Measurements from ENCODE around the gene ASB7.
A peak's percentile ranks its signal among the peaks of the same experiment; 100 is the strongest.

The ASB7 gene

DNA sequence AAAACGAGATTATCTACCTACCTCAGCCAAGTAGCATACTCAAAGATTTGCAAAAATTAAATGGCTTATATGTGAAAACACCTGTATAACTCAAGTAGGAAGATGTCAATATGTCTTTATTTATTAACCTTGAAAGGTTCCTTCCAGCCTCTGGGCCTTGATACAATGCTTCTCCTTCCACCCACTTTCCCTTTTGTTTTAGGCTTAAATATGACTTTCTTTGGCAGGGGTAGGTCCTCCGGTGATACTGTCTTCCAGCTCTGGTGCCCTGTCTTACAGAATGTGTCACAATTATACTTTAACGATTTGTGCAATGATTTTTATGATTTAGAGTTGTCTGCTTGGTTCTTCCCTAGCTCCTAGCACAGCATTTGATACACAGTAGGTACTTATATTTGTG is 4.5 kb upstream of the ASB7 start:
- DNase-seq (ENCODE audit: low spot score): no peak

DNA sequence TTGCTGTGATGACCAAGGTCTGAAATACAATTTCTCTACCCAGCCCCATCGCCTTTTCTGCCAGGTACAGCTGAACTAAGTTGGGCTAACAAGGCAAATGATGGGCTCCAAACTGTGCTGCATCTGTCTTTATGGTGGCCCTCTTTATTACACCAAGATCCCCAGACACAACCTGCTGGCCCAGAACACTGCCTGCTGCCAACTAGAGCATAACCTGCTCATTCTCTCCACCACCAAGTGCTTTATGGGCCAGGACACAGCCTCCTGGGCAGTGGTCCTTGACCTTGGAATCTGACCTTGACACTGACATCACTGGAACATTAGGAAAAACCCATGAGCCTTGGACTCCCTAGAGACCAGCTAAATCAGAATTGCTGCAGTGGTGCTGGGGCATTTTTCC is 3.7 kb upstream of the ASB7 start:
- no peak for DNase-seq (ENCODE audit: low spot score)

DNA sequence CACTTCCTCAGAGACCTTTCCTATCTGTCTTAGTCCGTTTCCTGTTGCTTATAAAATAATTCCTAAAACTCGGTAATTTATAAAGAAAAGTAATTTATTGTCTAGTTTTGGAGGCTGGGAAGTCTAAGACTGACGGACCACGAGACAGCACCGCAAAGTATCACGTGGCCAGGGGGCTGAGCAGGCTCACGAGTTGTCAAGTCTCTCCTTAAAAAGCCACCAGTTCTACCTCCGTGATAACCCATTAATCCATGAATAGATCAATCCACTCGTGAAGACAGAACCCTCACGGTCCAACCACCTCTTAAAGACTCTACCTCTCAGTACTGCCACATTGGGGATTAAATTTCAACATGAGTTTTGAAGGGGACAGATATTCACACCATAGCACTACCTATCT is 1.2 kb upstream of the ASB7 start:
- DNase-seq (ENCODE audit: low spot score): peak; percentile 46

DNA sequence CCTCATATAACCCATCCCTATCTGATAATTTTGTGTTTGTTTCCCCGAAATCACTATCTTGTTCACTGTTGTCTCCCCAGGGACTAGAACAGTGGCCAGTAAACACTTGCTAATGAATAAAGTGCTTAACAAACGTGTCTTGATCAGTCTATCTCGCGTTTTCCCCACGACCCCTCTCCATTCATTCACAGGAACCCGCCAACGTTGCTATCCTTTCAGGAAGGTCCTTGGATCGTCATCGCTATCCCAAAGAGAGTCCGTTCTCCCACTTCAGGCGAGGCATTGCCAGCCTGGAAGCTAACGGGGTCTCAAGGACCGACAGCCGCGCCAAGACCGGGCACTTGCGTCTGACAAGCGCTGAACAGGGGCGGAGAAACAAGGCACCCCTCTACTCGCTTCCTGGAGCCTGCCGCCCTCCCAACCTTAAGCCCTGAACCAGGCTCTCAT is 749 bp upstream of the ASB7 start:
- DNase-seq (ENCODE audit: low spot score): no peak

DNA sequence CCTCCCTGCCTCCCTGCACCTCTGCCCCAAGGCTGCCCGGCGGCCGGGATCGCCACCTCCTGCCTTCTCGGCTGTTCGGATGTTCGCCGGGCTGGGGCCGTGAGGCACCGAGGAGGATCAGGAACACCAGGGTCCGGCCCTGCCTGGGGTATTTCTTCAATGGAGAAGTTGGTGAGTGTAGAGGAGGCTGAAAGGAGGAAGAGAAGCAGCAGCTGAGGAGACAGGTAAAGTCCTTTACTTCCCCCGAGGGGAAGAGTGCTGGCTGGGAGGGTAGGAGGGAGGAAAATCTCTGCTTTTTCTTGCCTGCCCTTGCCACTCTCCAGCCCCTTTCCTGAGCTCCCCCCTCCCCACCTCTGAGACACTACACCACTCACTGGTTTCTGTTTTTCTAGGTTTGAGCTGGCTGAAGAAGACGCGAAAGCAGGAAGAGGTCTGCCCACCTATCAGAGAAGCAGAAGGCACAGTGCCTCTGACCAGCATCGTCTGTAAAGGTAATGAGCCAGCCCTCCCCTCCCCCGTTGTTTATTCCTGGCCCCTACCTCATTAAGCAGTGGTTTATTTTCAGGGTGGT is 519 bp downstream of the ASB7 start:
- no peak for DNase-seq (ENCODE audit: low spot score)

DNA sequence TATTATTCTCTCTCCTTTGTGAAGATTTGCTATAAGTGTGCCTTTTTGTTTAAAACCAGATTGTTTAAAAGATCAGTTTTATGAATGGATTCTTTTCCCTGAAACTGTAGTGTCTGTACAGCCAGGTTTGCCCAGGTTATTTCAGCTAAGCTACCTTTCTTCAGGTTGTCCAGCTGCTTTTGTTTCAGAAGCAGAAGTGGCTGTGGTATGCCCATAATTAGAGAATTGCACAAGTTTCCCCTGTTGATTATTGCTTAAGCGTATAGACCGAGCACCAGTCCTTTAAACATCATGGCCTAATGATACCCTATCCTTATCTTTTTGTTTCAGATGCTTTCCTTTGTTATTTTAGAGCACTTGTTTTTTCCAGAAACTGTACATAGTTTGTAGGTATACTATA is 10.2 kb downstream of the ASB7 start:
- no peak for DNase-seq (ENCODE audit: low spot score)

DNA sequence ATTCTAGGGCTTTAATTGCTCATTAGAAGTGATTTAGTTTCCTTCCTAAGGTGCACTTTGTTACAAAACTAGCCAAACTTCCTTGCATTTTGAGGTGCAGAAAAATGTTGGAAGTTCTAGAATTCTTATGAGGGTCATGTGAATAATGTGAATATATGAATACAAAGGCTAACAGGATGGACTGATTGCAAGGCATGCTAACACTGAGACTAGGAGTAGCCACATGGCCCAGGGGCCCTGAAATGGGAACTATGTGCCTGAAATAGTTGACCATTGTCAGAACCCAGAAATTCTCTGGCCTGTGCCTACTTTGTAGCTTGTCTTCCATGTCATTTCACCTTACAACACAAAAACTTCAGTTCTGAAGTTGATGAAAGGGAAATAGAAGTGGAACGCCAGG is 10.8 kb downstream of the ASB7 start:
- no peak for DNase-seq (ENCODE audit: low spot score)

DNA sequence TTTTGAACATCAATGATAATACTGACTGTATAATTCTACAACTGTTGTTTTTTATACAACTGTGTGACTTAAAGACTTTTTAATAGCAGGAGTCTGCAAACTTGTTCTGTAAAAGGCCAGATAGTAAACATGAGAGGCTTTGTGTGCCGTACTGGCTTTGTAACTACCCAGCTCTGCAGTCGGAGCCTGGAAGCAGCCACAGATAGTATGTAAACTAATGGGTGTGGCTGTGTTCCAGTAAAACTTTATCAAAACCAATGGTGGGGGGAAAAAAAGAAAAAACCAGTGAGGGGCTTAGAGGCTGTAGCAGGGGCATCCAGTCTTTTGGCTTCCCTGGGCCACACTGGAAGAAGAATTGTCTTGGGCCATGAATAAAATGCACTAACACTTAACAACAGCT is 11.9 kb downstream of the ASB7 start:
- no peak for DNase-seq (ENCODE audit: low spot score)

DNA sequence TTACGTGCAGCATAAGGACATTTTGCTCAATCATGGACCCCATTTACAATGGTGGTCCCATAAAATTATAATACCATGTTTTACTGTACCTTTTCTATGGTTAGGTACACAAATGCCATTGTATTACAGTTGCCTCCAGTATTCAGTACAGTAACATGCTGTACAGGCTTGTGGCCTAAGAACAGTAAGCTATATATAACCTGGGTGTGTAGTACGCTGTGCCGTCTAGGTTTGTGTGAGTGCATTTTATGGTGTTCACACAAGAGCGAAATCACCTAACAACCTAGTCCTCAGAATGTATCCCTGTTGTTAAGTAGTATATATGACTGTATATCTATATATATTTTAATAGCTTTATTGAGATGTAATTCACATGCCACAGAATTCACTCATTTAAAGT is 12.5 kb downstream of the ASB7 start:
- DNase-seq (ENCODE audit: low spot score): no peak

DNA sequence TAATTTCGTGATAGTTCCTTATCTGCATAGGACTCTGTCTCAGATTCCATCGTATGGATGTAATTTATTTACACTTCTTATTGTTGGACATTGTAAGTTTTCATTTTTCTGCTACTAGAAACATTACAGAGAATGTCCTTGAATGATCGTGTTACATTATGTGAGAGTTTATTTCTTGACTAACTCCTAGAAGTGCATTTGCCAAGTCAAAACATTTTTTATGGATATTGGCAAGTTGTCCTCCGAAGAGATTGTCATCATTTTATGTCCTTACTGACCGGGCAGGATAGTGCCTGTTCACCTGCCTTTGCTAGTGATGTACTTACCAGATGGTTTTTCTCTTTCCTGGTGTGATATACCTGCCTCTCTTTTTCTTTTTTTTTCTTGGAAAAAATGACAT is 13.4 kb downstream of the ASB7 start:
- no peak for DNase-seq (ENCODE audit: low spot score)

DNA sequence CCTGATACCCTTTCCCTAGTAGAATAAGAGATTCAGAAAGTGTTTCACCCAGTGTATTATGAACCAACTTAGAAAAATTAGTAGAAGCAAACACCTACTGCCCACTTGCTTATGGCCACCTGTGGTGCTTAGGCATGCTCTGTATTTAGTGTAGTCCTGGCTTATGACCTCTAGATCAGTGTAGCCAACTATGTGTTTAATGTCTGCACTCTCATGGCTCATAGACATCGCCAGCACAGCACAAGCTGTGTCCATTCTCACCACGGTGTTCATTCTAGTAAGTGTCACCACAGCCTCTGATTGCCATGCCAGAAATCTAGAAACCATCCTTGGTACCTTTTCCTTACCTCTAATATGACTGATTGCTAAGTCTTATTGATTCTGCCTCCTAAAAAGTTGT is 14.3 kb downstream of the ASB7 start:
- DNase-seq (ENCODE audit: low spot score): no peak

DNA sequence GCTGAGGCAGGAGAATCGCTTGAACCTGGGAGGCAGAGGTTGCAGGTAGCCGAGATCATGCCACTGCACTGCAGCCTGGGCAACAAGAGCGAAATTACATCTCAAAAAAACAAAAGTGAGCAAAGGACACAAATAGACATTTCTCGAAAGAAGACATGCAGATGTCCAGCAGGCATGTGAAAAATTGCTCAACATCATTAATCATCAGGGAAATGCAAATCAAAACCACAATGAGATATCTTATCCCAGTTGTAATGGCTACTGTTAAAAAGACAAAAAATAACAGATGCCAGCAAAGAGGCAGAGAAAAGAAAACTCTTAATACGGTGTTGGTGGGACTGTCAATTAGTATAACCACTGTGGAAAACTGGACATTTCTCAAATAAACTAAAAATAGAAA is 20.9 kb downstream of the ASB7 start:
- no peak for DNase-seq (ENCODE audit: low spot score)

DNA sequence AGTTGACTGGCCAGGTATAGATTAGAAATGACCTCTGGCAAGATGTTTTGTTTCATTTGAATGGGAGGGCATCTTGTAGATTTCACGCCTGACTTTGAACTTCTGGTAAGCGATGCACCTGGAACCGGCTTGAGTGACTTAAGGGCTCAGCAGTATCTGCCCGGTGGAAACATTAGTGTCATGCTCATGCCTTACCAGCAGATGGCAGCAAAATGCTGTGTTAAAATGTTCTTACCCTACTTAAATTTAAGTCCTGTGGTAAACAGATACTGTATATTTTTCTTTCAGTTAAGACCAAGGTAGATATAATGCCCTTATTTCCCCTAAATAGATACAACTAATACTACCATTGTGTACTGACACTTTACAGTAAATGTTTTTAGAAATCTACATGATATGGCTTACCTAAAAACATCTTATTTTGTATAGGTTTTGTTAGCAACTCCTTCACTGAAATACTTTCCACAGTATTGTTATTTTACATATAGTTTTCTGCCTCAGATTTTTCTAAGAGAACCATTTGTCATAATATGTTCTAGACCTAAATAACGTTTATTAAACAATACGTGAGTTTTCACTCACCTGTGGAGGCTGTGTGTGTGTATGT is 25.5 kb downstream of the ASB7 start:
- peak; percentile 84 for DNase-seq (ENCODE audit: low spot score)

DNA sequence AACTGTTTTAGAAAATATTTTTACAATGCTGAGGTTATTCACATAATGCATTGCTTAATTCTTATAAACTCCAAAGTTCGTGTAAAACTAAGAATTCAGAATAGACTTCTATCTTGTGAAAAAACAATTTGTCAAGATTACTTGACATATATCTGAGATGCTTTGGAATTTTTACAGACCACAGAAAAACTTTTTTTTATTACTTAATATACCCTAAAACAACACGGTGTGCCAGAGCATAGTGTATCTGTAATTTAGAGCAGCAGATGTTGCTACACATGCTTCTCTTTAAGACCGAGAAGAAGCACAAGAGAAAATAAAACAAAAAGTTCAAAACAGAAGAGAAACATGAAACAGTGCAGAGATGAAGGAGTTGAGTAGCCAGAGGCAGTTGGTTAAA is 26.4 kb downstream of the ASB7 start:
- no peak for DNase-seq (ENCODE audit: low spot score)

DNA sequence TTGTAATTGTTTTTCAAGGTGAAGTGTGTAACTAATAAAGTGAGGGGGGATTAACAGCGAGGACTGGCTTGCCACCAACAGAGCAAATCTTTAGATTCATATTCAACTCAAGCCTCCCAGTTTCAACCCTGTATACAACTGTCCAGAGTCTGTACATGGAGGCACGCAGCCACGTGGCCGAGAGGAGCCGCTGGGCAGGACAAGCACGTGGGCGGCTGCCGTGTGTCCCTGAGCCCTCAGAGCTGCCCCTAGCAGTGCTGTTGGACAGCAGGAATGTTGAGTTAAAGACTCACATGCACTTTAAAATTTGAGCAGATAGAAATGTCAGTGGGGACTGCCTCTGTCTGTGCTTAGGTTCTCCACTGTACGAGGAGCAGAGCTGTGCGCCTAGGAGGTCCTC is 29.4 kb downstream of the ASB7 start:
- no peak for DNase-seq (ENCODE audit: low spot score)

DNA sequence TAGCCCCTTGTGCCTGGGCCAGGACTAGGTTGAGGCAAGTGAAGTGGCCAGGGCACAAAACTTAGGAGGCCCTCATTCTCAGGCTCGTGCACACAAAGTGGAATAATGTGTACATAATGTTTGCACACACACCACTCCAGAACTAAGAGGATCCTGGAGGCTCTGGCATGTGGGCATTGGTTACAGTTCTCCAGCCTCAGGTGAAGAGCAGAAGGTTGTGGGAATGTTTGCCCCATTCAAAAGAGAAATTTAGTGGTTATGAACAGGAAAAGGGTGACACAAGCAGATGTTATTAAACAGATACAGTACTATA is 31.3 kb downstream of the ASB7 start:
- DNase-seq (ENCODE audit: low spot score): no peak

DNA sequence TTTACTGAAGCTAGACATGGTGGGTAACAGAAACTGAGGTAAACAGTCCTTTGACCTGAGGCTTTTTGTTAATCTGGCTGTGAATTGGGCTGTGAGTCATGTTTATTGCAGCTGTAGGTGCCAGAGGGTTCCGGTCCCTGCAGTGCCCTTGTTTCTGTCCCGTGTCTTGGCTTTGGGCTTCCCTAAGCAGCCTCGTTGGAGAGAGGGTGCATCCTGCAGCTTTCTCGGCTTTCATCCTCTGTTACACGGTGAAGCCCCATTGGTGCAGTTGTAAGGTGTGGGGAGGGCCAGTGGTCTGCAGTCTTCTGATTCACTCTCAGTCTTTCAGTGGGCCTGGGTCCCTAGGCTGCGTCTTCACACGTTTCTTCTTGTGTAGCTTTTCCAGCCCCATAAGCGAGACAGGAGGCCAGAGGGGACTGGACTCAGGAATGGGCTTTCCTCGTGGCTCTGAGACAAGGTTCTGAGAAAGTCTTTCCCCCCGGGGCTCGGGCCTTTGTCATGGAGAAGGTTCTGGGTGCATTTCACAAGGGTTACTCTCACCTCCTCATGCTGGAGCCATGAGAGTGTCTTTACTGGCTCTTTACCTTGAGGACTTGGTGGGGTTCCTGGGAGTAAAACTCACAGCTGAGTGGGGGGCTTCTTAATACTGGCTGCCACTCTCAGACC is 33.1 kb downstream of the ASB7 start:
- no peak for DNase-seq (ENCODE audit: low spot score)

DNA sequence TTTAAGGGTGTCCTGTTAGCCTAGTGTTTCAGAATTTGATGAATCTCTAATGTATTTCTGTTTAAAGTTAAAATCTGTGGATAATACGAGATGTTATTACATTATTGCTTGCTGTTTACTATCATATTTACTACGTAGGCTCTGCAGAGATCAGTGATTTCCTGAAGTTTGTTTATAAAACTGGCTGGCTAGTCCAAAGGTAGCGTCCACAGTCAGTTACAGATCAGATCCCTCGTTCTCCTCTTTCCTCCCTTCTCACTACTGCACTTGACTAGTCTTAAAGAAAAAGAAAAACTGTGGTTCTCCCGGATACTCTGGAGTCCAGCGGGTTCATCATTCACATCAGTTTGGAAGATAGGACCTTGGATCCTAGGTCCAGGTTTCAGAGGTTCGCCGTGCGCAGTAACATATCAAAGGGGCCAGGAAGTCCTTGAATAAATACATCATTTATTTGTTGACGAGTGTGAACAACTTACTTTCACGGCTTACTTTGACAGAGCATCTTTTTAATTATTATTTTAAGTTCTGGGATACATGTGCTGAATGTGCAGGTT is 35.9 kb downstream of the ASB7 start:
- no peak for DNase-seq (ENCODE audit: low spot score)

DNA sequence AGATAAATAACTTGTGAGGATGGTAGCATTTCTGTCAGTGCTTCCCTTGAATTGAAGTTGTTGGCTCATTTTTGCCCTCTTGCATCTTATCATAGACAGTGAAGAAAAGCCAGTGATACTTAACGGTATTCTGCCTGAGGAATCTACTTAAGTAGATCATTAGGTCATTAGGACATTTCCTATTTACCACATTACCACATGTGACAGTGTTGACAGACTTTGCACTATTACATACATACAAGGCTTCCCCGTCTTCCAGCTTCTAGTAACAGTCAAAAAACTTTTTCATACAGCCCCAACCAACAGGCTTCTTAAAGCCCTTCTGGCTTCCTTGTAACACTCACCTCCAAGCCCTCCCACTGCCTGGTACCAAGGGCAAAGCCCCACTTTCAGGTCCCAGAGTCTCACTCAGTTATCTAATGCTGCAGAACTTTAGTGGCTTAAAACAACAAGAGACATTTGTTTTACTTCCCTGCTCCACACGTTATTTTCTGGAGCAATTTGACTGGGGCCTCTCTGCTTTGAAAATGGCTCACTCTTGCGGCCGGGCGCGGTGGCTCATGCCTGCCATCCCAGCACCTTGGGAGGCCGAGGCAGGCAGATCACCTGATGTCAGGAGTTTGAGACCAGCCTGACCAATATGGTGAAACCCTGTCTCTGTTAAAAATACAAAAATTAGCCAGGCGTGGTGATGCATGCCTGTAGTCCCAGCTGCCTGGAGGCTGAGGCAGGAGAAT is 40.0 kb downstream of the ASB7 start:
- no peak for DNase-seq (ENCODE audit: low spot score)

DNA sequence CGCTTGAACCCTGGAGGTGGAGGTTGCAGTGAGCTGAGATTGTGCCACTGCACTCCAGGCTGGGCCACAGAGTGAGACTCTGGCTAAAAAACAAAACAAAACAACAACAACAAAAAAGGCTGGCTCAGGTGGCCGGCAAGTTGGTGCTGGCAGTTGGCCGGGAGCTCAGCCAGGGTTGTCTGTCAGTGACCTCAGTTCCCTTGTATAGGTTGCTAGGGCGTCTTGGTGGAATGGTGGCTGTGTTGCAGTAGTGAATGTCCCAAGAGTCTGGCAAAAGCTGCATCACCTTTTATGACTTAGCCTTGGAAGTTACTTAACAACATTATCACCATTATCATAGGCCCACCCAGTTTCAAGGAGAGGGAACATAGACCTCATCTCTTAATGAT is 40.6 kb downstream of the ASB7 start:
- no peak for DNase-seq (ENCODE audit: low spot score)

DNA sequence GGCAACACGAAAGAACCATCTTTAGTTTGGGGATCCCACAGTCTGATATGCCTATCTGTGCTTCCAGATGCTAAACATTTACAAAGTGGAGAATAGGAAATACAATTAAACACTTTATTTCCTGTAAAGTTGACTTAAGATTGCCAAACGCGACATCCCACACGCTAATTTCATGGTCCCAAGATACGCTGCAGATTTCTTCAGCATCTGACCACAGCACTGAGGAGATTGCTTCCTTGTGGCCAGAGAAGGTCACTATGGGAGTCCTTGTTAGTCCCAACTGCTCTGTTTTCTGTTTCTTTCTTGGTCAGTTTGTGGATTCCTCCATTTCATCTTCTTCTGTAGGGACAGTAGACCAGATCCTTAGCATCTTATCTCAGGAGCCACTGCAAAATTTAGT is 43.3 kb downstream of the ASB7 start:
- DNase-seq (ENCODE audit: low spot score): no peak

DNA sequence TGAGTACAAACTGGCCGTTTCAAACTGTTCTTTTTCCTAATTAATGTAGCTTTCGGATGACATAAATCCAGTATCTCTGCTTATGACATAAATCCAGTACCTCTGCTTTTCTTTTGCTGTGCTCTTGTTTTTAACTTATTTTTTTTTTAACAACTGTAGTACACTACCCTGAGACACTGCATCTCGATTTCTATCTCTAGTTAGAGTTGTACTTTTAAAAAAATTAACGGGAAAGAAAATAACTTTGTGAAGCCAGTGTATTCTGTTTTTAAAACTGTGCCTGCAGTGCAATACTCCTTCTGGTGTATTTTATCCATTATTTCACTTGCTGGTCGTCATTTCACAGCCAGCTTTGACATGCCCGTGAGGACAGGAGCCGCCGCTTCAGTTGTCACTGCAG is 46.6 kb downstream of the ASB7 start:
- DNase-seq (ENCODE audit: low spot score): no peak

DNA sequence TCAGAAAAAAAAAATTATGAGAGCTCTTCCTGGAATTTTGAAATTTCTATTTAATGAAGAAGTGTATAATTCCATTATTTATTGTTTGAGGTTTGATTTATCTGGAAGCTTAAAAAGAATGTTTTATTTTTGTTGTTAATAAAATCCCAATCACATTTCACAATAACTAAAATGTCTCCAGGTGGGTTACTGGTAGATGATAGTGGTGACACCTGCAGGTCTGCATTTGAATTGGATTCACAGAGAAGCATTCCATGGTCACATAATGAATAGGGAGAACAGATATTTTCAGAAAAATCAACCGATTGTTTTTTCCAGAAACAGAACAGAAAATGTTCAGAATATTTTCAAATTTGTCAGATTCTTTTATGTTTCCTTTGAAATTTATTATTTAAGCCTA is 48.3 kb downstream of the ASB7 start:
- no peak for DNase-seq (ENCODE audit: low spot score)

Data from hematopoietic multipotent progenitor cell treated with erythropoietin and hydrocortisone succinate and interleukin-3 and kit ligand, for 17 days (in vitro differentiated cells).